Mesenchymal stem cell (in vitro differentiated cells and primary cell): ENCODE measurements around the gene FRMD4A.
A peak's percentile ranks its signal among the peaks of the same experiment; 100 is the strongest.

ENCODE experiments used
- DNase-seq: peaks from one replicate; pipeline ENCODE4 v3.0.0-alpha.2; 2013
- H2AFZ ChIP-seq: one replicate; pipeline ENCODE4 v1.6.1; 2013; ENCODE audit warnings: low read depth, mild to moderate bottlenecking, control low read depth, inconsistent platforms, low read length, moderate library complexity
- H2AK5ac ChIP-seq: 2 replicates; pipeline ENCODE4 v1.6.1; 2013; ENCODE audit warnings: low read length, moderate library complexity, mild to moderate bottlenecking, inconsistent platforms; ENCODE audit not compliant: severe bottlenecking
- H2BK120ac ChIP-seq: one replicate; pipeline ENCODE4 v1.6.1; 2013; ENCODE audit warnings: low read depth, mild to moderate bottlenecking, inconsistent platforms, low read length, moderate library complexity
- H2BK12ac ChIP-seq, 2 experiments: one replicate each; pipeline ENCODE4 v1.6.1; 2013; ENCODE audit warnings: inconsistent platforms in 2 of 2, low read length in 2 of 2, mild to moderate bottlenecking in 2 of 2, moderate library complexity in 2 of 2, control low read depth in 1 of 2
- H2BK15ac ChIP-seq: one replicate; pipeline ENCODE4 v1.6.1; 2013; ENCODE audit warnings: mild to moderate bottlenecking, low read depth, inconsistent platforms; ENCODE audit not compliant: poor library complexity, severe bottlenecking
- H2BK5ac ChIP-seq: 2 replicates; pipeline ENCODE4 v1.6.1; 2013; ENCODE audit warnings: low read depth, mild to moderate bottlenecking, low read length, control low read depth, inconsistent platforms; ENCODE audit not compliant: poor library complexity, severe bottlenecking
- H3K14ac ChIP-seq, 2 experiments: one replicate each; pipeline ENCODE4 v1.6.1; 2013; ENCODE audit warnings: inconsistent platforms in 2 of 2, low read length in 2 of 2, control low read depth in 1 of 2, mild to moderate bottlenecking in 1 of 2, moderate library complexity in 1 of 2
- H3K18ac ChIP-seq, 2 experiments: one replicate each; pipeline ENCODE4 v1.6.1; 2013; ENCODE audit warnings: inconsistent platforms in 2 of 2, low read length in 2 of 2, control low read depth in 1 of 2, low read depth in 1 of 2, mild to moderate bottlenecking in 1 of 2
- H3K23ac ChIP-seq, 2 experiments: one replicate each; pipeline ENCODE4 v1.6.1; 2013; ENCODE audit warnings: inconsistent platforms in 2 of 2, low read length in 2 of 2, mild to moderate bottlenecking in 2 of 2, moderate library complexity in 2 of 2, control low read depth in 1 of 2
- H3K27ac ChIP-seq: 2 replicates; pipeline ENCODE4 v1.5.1; 2013; ENCODE audit warnings: mild to moderate bottlenecking, moderate library complexity, low read length, control low read depth, inconsistent platforms; ENCODE audit not compliant: poor library complexity, severe bottlenecking
- H3K27me3 ChIP-seq, 2 experiments: 2 replicates each; pipeline versions ENCODE4 v1.6.1 to v1.7.0; 2013; ENCODE audit warnings: low read length in 2 of 2, mild to moderate bottlenecking in 2 of 2, moderate library complexity in 2 of 2, control low read depth in 1 of 2, inconsistent platforms in 1 of 2; ENCODE audit not compliant: control insufficient read depth in 1 of 2, insufficient read depth in 1 of 2
- H3K36me3 ChIP-seq, 2 experiments: 2 replicates each; pipeline versions ENCODE4 v1.6.1 to v1.7.0; 2013; ENCODE audit warnings: low read length in 2 of 2, control low read depth in 1 of 2, inconsistent platforms in 1 of 2, low read depth in 1 of 2, mild to moderate bottlenecking in 1 of 2; ENCODE audit not compliant: insufficient read depth in 2 of 2, control insufficient read depth in 1 of 2
- H3K4ac ChIP-seq, 2 experiments: one replicate each; pipeline ENCODE4 v1.6.1; 2013; ENCODE audit warnings: inconsistent platforms in 2 of 2, low read length in 2 of 2, mild to moderate bottlenecking in 2 of 2, moderate library complexity in 2 of 2, control low read depth in 1 of 2, low read depth in 1 of 2
- H3K4me1 ChIP-seq: 2 replicates; pipeline ENCODE4 v1.6.1; 2013; ENCODE audit warnings: low read depth, low read length, control low read depth; ENCODE audit not compliant: control insufficient read depth, insufficient read depth
- H3K4me2 ChIP-seq: 2 replicates; pipeline ENCODE4 v1.6.1; 2013; ENCODE audit warnings: low read length, mild to moderate bottlenecking, inconsistent platforms; ENCODE audit not compliant: poor library complexity, severe bottlenecking
- H3K4me3 ChIP-seq, 2 experiments: 2 replicates each; pipeline versions ENCODE4 v1.5.1 to v1.7.0; 2013; ENCODE audit warnings: low read length in 2 of 2, mild to moderate bottlenecking in 2 of 2, control low read depth in 1 of 2, low read depth in 1 of 2; ENCODE audit not compliant: insufficient read depth in 1 of 2
- H3K79me1 ChIP-seq: replicated peaks from 2 replicates; pipeline ENCODE4 v1.6.1; 2013; ENCODE audit warnings: mild to moderate bottlenecking, control low read depth, low read length, inconsistent platforms; ENCODE audit not compliant: poor library complexity, severe bottlenecking
- H3K9ac ChIP-seq: 2 replicates; pipeline ENCODE4 v1.7.0; 2013; ENCODE audit warnings: mild to moderate bottlenecking, low read length, moderate library complexity
- H3K9me3 ChIP-seq: 2 replicates; pipeline ENCODE4 v1.7.0; 2013; ENCODE audit warnings: mild to moderate bottlenecking, low read length; ENCODE audit not compliant: control insufficient read depth
- H4K8ac ChIP-seq: one replicate; pipeline ENCODE4 v1.6.1; 2013; ENCODE audit warnings: inconsistent platforms, mild to moderate bottlenecking, low read length, moderate library complexity
- H4K91ac ChIP-seq: one replicate; pipeline ENCODE4 v1.6.1; 2013; ENCODE audit warnings: mild to moderate bottlenecking, low read length, inconsistent platforms
- WGBS: methylation state at CpG from one replicate; pipeline ENCODE4 v1.1.7; 2013; ENCODE audit warnings: mixed read lengths; 5-methylcytosine and 5-hydroxymethylcytosine counted together

Gene FRMD4A

DNA sequence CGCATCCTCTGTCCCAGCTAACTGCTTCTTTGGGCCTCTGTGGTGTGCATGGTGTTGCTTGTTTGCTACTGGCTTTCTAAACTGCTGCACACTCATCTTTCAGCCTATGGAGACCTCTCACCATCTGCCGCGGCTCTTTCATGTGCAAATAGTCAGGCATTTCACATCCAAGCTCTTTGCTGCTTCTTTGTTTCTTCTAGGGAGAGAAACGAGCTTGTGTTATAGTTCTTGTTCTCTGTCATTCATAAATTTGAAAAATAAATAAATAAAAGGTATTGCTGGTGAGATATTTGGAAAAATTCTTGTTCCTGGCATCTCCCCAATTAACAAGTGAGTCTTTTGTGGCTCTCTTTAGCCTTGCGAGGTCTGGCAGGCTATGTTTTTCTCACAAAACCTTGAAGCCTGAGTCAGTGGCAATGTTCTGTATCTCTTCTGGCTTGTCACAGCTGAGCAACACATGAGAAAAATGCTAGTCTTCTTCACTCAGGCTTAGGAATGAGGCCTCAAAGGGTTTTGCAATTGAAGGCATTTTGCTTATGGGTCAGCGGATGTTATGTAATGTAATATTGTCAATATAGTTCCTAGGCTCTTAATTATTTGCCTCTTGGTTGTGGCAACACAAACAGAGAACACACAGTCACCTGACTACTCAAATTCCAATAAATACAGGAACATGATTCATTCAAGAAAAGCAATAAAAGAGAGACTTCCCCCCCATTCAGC, 274.0 kb downstream of the FRMD4A start:
- no peak overlapping the region for H2BK12ac ChIP-seq
- no peak overlapping the region for H4K91ac ChIP-seq
- no peak overlapping the region for H4K8ac ChIP-seq
- no peaks in the 10 kb centered on the region for H3K9me3 ChIP-seq
- peak overlapping the region; percentile 64 for H3K9ac ChIP-seq
- H2AK5ac ChIP-seq, result no peak overlapping the region
- no peak overlapping the region for H3K23ac ChIP-seq
- H2BK5ac ChIP-seq, result no peak overlapping the region
- H3K14ac ChIP-seq, result no peak overlapping the region
- no peak overlapping the region for H2BK120ac ChIP-seq
- no peak overlapping the region for H3K18ac ChIP-seq
- H3K27me3 ChIP-seq, result no peaks in the 10 kb centered on the region
- WGBS, result 34% methylated on average over 2 of the region's 6 CpGs
- H3K4me3 ChIP-seq, result no peak overlapping the region
- H2BK15ac ChIP-seq, result no peak overlapping the region
- no peaks in the 10 kb centered on the region for H3K79me1 ChIP-seq
- peak; percentile 93 for DNase-seq
- no peak overlapping the region for H3K4ac ChIP-seq
- no peaks in the 10 kb centered on the region for H3K36me3 ChIP-seq
- H2AFZ ChIP-seq, result no peak overlapping the region
- H3K4me2 ChIP-seq, result no peak overlapping the region
- no peaks in the 10 kb centered on the region for H3K4me1 ChIP-seq
- H3K27ac ChIP-seq, result peak overlapping the region; percentile 43

DNA sequence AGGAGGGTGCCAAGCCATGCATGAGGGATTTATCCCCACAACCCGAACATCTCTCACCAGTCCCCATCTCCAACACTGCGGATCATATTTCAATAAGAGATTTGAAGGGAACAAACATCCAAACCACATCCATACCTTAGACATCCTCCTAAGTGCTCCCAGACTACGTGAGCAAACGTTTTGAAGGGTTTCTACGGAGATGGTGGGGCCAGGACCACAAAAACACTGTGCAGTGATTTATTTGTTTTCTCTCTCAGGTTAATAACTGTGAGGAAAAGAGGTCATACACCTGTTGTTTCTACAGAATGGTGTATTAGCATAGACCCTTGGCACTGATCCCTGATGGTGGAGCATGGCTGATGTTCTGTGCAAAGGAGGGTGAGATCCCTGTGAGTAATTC, 277.8 kb downstream of the FRMD4A start:
- WGBS, result 92% methylated on average over 5 of the region's 5 CpGs
- Histone ChIP-seq H3K27ac (no peak overlapping the region), H3K4me2 (no peak overlapping the region), H3K9ac (no peak overlapping the region), H2BK12ac (no peak overlapping the region), H2AFZ (no peak overlapping the region), H2AK5ac (no peak overlapping the region), H3K18ac (no peak overlapping the region), H3K23ac (no peak overlapping the region), H3K9me3 (no peaks in the 10 kb centered on the region), H3K14ac (no peak overlapping the region), H3K27me3 (no peaks in the 10 kb centered on the region), H3K4ac (no peak overlapping the region), H2BK120ac (no peak overlapping the region), H4K8ac (no peak overlapping the region), H3K4me1 (no peaks in the 10 kb centered on the region), H3K79me1 (no peaks in the 10 kb centered on the region), H2BK5ac (no peak overlapping the region), H3K4me3 (no peak overlapping the region), H4K91ac (no peak overlapping the region), H2BK15ac (no peak overlapping the region), H3K36me3 (no peaks in the 10 kb centered on the region)
- no peak for DNase-seq

- Histone ChIP-seq H3K18ac (no peak overlapping the region), H3K14ac (no peak overlapping the region), H3K4me1 (no peaks in the 10 kb centered on the region), H3K9me3 (no peaks in the 10 kb centered on the region), H4K91ac (no peak overlapping the region), H3K23ac (no peak overlapping the region), H2BK15ac (no peak overlapping the region), H3K4me2 (no peak overlapping the region), H3K4ac (no peak overlapping the region), H3K79me1 (no peaks in the 10 kb centered on the region), H2BK12ac (no peak overlapping the region), H3K4me3 (no peak overlapping the region), H3K36me3 (no peaks in the 10 kb centered on the region), H3K27me3 (no peaks in the 10 kb centered on the region), H3K9ac (no peak overlapping the region), H2AK5ac (no peak overlapping the region), H2AFZ (no peak overlapping the region), H3K27ac (no peak overlapping the region), H2BK5ac (no peak overlapping the region), H2BK120ac (no peak overlapping the region), H4K8ac (no peak overlapping the region)
- WGBS, result 100% methylated on average over 3 of the region's 4 CpGs
- no peak for DNase-seq
These were observed 280.1 kb downstream of the FRMD4A start for GRCh38 chr10:14050598-14050997.

DNA sequence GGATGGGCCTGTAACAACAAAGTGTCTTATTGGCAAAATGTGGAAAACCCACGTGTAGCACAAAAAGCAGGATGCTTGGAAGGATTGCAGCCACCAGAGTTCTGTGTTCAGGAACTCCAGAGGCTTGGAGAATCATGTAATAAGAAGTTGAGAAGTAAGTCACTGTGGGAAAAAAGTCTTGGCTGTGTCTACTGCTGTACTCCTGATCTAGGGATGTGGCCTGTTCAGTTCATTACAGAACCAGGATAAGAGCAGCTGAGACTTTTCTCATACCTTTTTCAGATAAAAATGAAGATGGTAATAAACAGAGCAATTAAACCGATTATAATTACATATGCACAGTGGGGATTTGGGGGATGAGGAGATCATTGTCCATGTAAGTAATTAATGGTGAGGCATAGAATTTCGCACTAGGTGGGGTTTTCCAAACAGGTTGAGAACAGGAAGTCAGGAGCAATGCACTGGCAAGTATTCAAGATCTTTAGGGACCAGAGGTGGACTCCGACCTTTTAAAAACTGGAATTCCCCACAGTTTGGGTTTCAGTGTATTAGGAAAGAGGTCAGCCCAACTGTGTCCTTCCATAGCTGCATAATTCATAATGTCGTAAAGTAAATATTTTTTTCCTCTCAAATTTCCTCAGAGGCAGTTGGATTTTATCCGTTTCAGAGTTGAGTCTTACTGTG, 281.7 kb downstream of the FRMD4A start:
- H4K8ac ChIP-seq, result no peak overlapping the region
- H3K27ac ChIP-seq, result no peak overlapping the region
- no peak overlapping the region for H2BK12ac ChIP-seq
- H3K4ac ChIP-seq, result no peak overlapping the region
- H3K36me3 ChIP-seq, result no peaks in the 10 kb centered on the region
- H2BK5ac ChIP-seq, result no peak overlapping the region
- H4K91ac ChIP-seq, result no peak overlapping the region
- H3K9ac ChIP-seq, result no peak overlapping the region
- no peak overlapping the region for H3K4me3 ChIP-seq
- no peak overlapping the region for H2BK120ac ChIP-seq
- H3K4me1 ChIP-seq, result no peaks in the 10 kb centered on the region
- H3K18ac ChIP-seq, result no peak overlapping the region
- H3K4me2 ChIP-seq, result no peak overlapping the region
- H3K9me3 ChIP-seq, result no peaks in the 10 kb centered on the region
- H2BK15ac ChIP-seq, result no peak overlapping the region
- H3K79me1 ChIP-seq, result no peaks in the 10 kb centered on the region
- no peak overlapping the region for H2AFZ ChIP-seq
- no peak for DNase-seq
- no peaks in the 10 kb centered on the region for H3K27me3 ChIP-seq
- H3K23ac ChIP-seq, result no peak overlapping the region
- no peak overlapping the region for H2AK5ac ChIP-seq
- H3K14ac ChIP-seq, result no peak overlapping the region
- 92% methylated on average over 5 of the region's 6 CpGs for WGBS
